A549 (cell line): ENCODE measurements around the gene OGFOD2. TPM values are rescaled to one million over a fixed set of nuclear protein-coding genes. Genes with fewer than 3 reads are reported as not detected.
"Not testable (repeated sequence)": the region's sequence is repeated elsewhere in the genome, so short reads cannot be mapped to it uniquely, and the experiment has no call there.

Source experiments
- ATAC-seq, 2 experiments: fragments of 200-7000 bp in 1 of 2; fragments of >200 bp in 1 of 2; cut with Nextera tagmentation in 1 of 2; cut with Tn5 transposase in 1 of 2; 3 replicates each; pipeline versions ENCODE4 v1.8.0 to v1.9.1; 2018 to 2020; ENCODE audit warnings: mild to moderate bottlenecking in 1 of 2, moderate library complexity in 1 of 2
- CTCF ChIA-PET: fragments of 300-600 bp; sonication (Branson Sonifier 250); formaldehyde crosslinking; extraction: SDS; loops from one replicate; lab custom pipeline; 2021; ENCODE audit warnings: antibody characterized with exemption, inconsistent platforms; lab: Yijun Ruan, JAX
- POLR2A ChIA-PET: fragments of 350-600 bp; formaldehyde crosslinking; extraction: SDS; loops from one replicate; lab custom pipeline; 2021; ENCODE audit warnings: antibody characterized with exemption, inconsistent platforms; lab: Yijun Ruan, JAX
- DNase-seq, 2 experiments: peaks; one replicate each; pipeline versions ENCODE4 v3.0.0 to v3.0.0-alpha.2; 2011 to 2016; ENCODE audit warnings: low read depth in 1 of 2, low spot score in 1 of 2
- FAIRE-seq: peaks from 2 replicates; lab custom pipeline; 2011; peaks lifted over from hg19 to GRCh38; lab: Jason Lieb, UNC
- H3K27ac ChIP-seq, 2 experiments: fragments of >200 bp; sonication (Bioruptor Twin); formaldehyde crosslinking; 3 replicates each; pipeline ENCODE4 v1.5.1; 2016 to 2017
- H3K4me1 ChIP-seq: fragments of >200 bp; sonication (Bioruptor Twin); formaldehyde crosslinking; 3 replicates; pipeline ENCODE4 v1.6.1; 2016
- H3K4me2 ChIP-seq: fragments of >200 bp; sonication (Bioruptor Twin); formaldehyde crosslinking; 3 replicates; pipeline ENCODE4 v1.6.1; 2016
- H3K4me3 ChIP-seq: fragments of >200 bp; sonication (Bioruptor Twin); formaldehyde crosslinking; 3 replicates; pipeline ENCODE4 v1.5.1; 2016
- H3K9me3 ChIP-seq: fragments of >200 bp; sonication (Bioruptor Twin); formaldehyde crosslinking; 3 replicates; pipeline ENCODE4 v1.6.1; 2016
- BCL3 ChIP-seq: fragments of >200 bp; sonication (Bioruptor Twin); formaldehyde crosslinking; IDR thresholded peaks from 3 replicates; pipeline ENCODE4 v1.6.1; 2016
- CBX8 ChIP-seq: fragments of 200-600 bp; sonication (generic); IDR thresholded peaks from 2 replicates; pipeline ENCODE4 v1.6.1; 2016
- CHD4 ChIP-seq: fragments of 200-600 bp; sonication (generic); IDR thresholded peaks from 2 replicates; pipeline ENCODE4 v1.6.1; 2016; ENCODE audit warnings: antibody characterized with exemption, mild to moderate bottlenecking, borderline replicate concordance
- GATA3 ChIP-seq: IDR thresholded peaks from 2 replicates; pipeline ENCODE4 v1.6.1; 2012; ENCODE audit warnings: borderline replicate concordance
- HES2 ChIP-seq: fragments of >200 bp; sonication (Bioruptor Twin); formaldehyde crosslinking; IDR thresholded peaks from 2 replicates; pipeline ENCODE4 v1.6.1; 2016
- HEYL ChIP-seq: fragments of 250-450 bp; sonication (Bioruptor Pico); IDR thresholded peaks from 2 replicates; pipeline ENCODE4 v1.8.0; 2021; ENCODE audit warnings: mild to moderate bottlenecking, moderate library complexity
- HOXB13 ChIP-seq: fragments of 250-450 bp; sonication (Bioruptor Pico); IDR thresholded peaks from 2 replicates; pipeline ENCODE4 v1.5.0; 2020; ENCODE audit warnings: low read depth, mild to moderate bottlenecking, moderate library complexity
- HOXB5 ChIP-seq: fragments of 250-450 bp; sonication (Bioruptor Pico); IDR thresholded peaks from 2 replicates; pipeline ENCODE4 v1.5.0; 2020; ENCODE audit warnings: mild to moderate bottlenecking, moderate library complexity
- JUNB ChIP-seq: fragments of >200 bp; sonication (Bioruptor Twin); formaldehyde crosslinking; IDR thresholded peaks from 2 replicates; pipeline ENCODE4 v1.6.1; 2016
- KDM1A ChIP-seq: fragments of 200-600 bp; sonication (generic); IDR thresholded peaks from 2 replicates; pipeline ENCODE4 v1.6.1; 2016; ENCODE audit warnings: low read depth, mild to moderate bottlenecking
- NFE2L2 ChIP-seq: fragments of 150-350 bp; conservative IDR thresholded peaks from 2 replicates; pipeline ENCODE4 v1.6.1; 2014; ENCODE audit warnings: low read length
- RAD21 ChIP-seq, 2 experiments: fragments of >200 bp in 1 of 2; sonication (Bioruptor Twin) in 1 of 2; formaldehyde crosslinking in 1 of 2; IDR thresholded peaks in 1 of 2; conservative IDR thresholded peaks in 1 of 2; 2 replicates in 1 of 2; 3 replicates in 1 of 2; pipeline ENCODE4 v1.6.1; 2012 to 2018; ENCODE audit warnings: inconsistent platforms in 1 of 2
- RCOR1 ChIP-seq: fragments of 150-350 bp; IDR thresholded peaks from 2 replicates; pipeline ENCODE4 v1.6.1; 2014; ENCODE audit warnings: antibody characterized with exemption, low read length, low read depth
- REST ChIP-seq: fragments of 200-600 bp; sonication (generic); IDR thresholded peaks from 2 replicates; pipeline ENCODE4 v1.6.1; 2016; ENCODE audit warnings: antibody characterized with exemption, mild to moderate bottlenecking, moderate library complexity
- RFX5 ChIP-seq: fragments of 450-650 bp; IDR thresholded peaks from 2 replicates; pipeline ENCODE4 v1.7.1; 2014; ENCODE audit warnings: antibody characterized with exemption, mild to moderate bottlenecking, moderate library complexity
- RNF2 ChIP-seq: fragments of 200-600 bp; sonication (generic); IDR thresholded peaks from 2 replicates; pipeline ENCODE4 v1.6.1; 2016; ENCODE audit warnings: low read depth, mild to moderate bottlenecking, antibody characterized with exemption, moderate library complexity, borderline replicate concordance
- SREBF2 ChIP-seq: fragments of 450-650 bp; IDR thresholded peaks from 2 replicates; pipeline ENCODE4 v1.6.1; 2014; ENCODE audit warnings: mild to moderate bottlenecking, moderate library complexity
- TP53 ChIP-seq: fragments of 250-450 bp; sonication (Bioruptor Pico); IDR thresholded peaks from 2 replicates; pipeline ENCODE4 v1.5.0; 2021; ENCODE audit warnings: mild to moderate bottlenecking, moderate library complexity
- USF2 ChIP-seq: fragments of 450-650 bp; IDR thresholded peaks from 2 replicates; pipeline ENCODE4 v1.6.1; 2014; ENCODE audit warnings: antibody characterized with exemption
- ZNF302 ChIP-seq: fragments of 250-450 bp; sonication (Bioruptor Pico); IDR thresholded peaks from 2 replicates; pipeline ENCODE4 v1.9.0; 2021; ENCODE audit warnings: inconsistent platforms, mild to moderate bottlenecking, moderate library complexity
- ZSCAN20 ChIP-seq: fragments of 250-450 bp; sonication (Bioruptor Pico); IDR thresholded peaks from 2 replicates; pipeline ENCODE4 v1.8.0; 2022; ENCODE audit warnings: mild to moderate bottlenecking, moderate library complexity
- WGBS: methylation state at CpG from one replicate; pipeline ENCODE4 v1.1.6; 2017; ENCODE audit errors: missing lambda C conversion rate; 5-methylcytosine and 5-hydroxymethylcytosine counted together
- polyA plus RNA-seq, 4 experiments: library from polyadenylated mRNA; depleted of rRNA in 3 of 4; stranded (reverse); fragments of >200 nt; fragmentation: RNase III in 1 of 4; extraction: RNeasy Plus Mini Kit Qiagen cat#74134 plus additional on column Dnase treatment in 1 of 4; gene quantifications; 2 replicates in 3 of 4; 3 replicates in 1 of 4; pipeline ENCODE4 v1.2.3, GENCODE V29; 2011 to 2017

Gene OGFOD2
- polyA plus RNA-seq, 2 of the 4 experiments (the other 2 are of a cell fraction), result 11.0 to 18.2 TPM

GRCh38 chr12:123010681-123011080 is 35.6 kb downstream of the OGFOD2 start:
- Histone ChIP-seq H3K4me1 (no peaks in the 10 kb centered on the region), H3K4me2 (no peak overlapping the region), H3K27ac (no peak overlapping the region), H3K4me3 (no peak overlapping the region), H3K9me3 (no peaks in the 10 kb centered on the region)
- TF ChIP-seq HOXB13 (CRISPR knock-in tag) (no peak), HEYL (no peak), TP53 (CRISPR knock-in tag) (no peak), SREBF2 (no peak), JUNB (no peak)
- DNase-seq (no peak), FAIRE-seq (no peak), ATAC-seq (peak in 1 of 2 experiments; percentile 56; a peak in 3 of 6 replicates)
- WGBS, result 80% methylated on average over 4 of the region's 4 CpGs
- ChIA-PET CTCF (interaction anchor here (0.9 to 1.3 kb wide), 3 partner anchors 9 to 228 kb away, joined by 3 to 5 read pairs (median 3); no protein-coding TSS in a partner anchor), POLR2A (no interaction called here)

- TF ChIP-seq CBX8 (no peak), HES2 (no peak), NFE2L2 (no peak), SREBF2 (no peak), CHD4 (no peak), REST (no peak), KDM1A (no peak), BCL3 (no peak), ZSCAN20 (CRISPR knock-in tag) (no peak), ZNF302 (CRISPR knock-in tag) (no peak), RFX5 (no peak)
- TF ChIP-seq, all 56 proteins: peak for 0
- WGBS, result 83% methylated on average over 6 of the region's 6 CpGs
- no peak overlapping the region for H3K27ac ChIP-seq
- H3K9me3 ChIP-seq, result no peaks in the 10 kb centered on the region
- no peak for DNase-seq
- no peak for ATAC-seq
- POLR2A ChIA-PET, result no interaction called here
- no peak overlapping the region for H3K4me3 ChIP-seq
- H3K4me1 ChIP-seq, result no peaks in the 10 kb centered on the region
- FAIRE-seq, result no peak
- CTCF ChIA-PET, result interaction anchor here (0.9 to 1.8 kb wide), 4 partner anchors 16 to 227 kb away, joined by 3 to 8 read pairs (median 4); no protein-coding TSS in a partner anchor
- H3K4me2 ChIP-seq, result no peak overlapping the region
These were observed 36.7 kb downstream of the OGFOD2 start for GRCh38 chr12:123011701-123012100.

GRCh38 chr12:123013185-123014095 is 38.4 kb downstream of the OGFOD2 start:
- Histone ChIP-seq H3K4me2 (no peak overlapping the region), H3K4me3 (no peak overlapping the region), H3K9me3 (no peaks in the 10 kb centered on the region), H3K4me1 (peaks cover 4% of the 10 kb centered on the region), H3K27ac (no peak overlapping the region)
- WGBS, result 94% methylated on average over 19 of the region's 19 CpGs
- FAIRE-seq (no peak), DNase-seq (no peak), ATAC-seq (no peak)
- no peak for TF ChIP-seq RAD21 (conservative IDR thresholded peaks at IDR 0.05 in 1 of 2, IDR thresholded peaks at IDR 0.05 in 1 of 2)
- no peak for TF ChIP-seq KDM1A
- TF ChIP-seq GATA3, result no peak
- TF ChIP-seq RNF2, result no peak
- TF ChIP-seq HOXB5 (CRISPR knock-in tag), result no peak
- no peak for TF ChIP-seq USF2
- no peak for TF ChIP-seq RCOR1
- ChIA-PET CTCF (interaction anchor here (1.2 to 1.8 kb wide), 3 partner anchors 30 to 225 kb away, joined by 3 to 8 read pairs (median 5); no protein-coding TSS in a partner anchor), POLR2A (interaction anchor here (0.5 kb wide), 1 partner anchor 7 kb away, joined by 3 read pairs; no protein-coding TSS in a partner anchor)

GRCh38 chr12:123014473-123014872 is 39.4 kb downstream of the OGFOD2 start:
- CTCF ChIA-PET, result interaction anchor here (0.9 kb wide), 1 partner anchor 8 kb away, joined by 3 read pairs; no protein-coding TSS in a partner anchor
- WGBS, result 87% methylated on average over 4 of the region's 4 CpGs

More at GRCh38 chr12:123014473-123014872, 39.4 kb downstream of the OGFOD2 start:
- ATAC-seq, H3K4me3 ChIP-seq, FAIRE-seq, POLR2A ChIA-PET, DNase-seq, H3K4me2 ChIP-seq, H3K9me3 ChIP-seq, H3K27ac ChIP-seq: not testable (repeated sequence)
- peaks cover 14% of the 10 kb centered on the region for H3K4me1 ChIP-seq
